Measurements from ENCODE around the gene SARM1. TPM values are rescaled to one million over a fixed set of nuclear protein-coding genes. Genes with fewer than 3 reads are reported as not detected.

Gene SARM1
- total RNA-seq, 1 experiment from 2014 or later: 32.8 TPM

DNA sequence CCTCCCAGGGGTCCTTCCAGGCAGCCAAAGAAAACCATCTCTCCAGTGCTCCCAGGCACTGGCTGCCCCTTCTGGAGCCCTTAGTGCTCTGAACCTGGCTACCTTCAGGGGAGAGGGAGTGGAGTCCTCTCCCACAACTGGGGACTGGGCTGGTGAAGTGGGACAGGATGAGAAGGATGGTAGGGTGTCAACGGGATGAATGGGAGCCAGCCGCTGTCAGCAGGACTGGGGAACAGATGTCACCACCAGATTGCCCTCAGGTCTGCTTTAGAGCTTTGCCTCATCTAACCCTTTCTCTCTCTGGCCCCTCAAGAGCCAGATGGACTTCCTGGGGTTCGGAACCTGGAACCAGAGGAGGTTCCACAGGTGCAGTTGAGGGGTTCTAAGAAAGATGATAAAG is 6.0 kb upstream of the SARM1 start:
- no peaks in the 10 kb centered on the region for H3K27me3 ChIP-seq (replicated peaks; ENCODE audit: control insufficient read depth, insufficient read depth, low read length)
- Mint-ChIP-seq H3K27ac (ENCODE audit: unreplicated experiment) (no peak overlapping the region), H3K27me3 (ENCODE audit: insufficient read depth, unreplicated experiment) (no peaks in the 10 kb centered on the region), H3K4me1 (ENCODE audit: low read depth, unreplicated experiment) (peaks cover 34% of the 10 kb centered on the region), H3K4me3 (ENCODE audit: unreplicated experiment) (no peak overlapping the region), H3K36me3 (ENCODE audit: insufficient read depth, unreplicated experiment) (peaks cover 71% of the 10 kb centered on the region), H3K9me3 (ENCODE audit: unreplicated experiment) (no peaks in the 10 kb centered on the region)
- H3K4me3 ChIP-seq (ENCODE audit: low read depth, low read length): no peak overlapping the region
- CTCF ChIA-PET: interaction anchor here (6.0 kb wide), 1 partner anchor 8 kb away, joined by 45 read pairs; the partner anchor contains the start of gene POLDIP2
- POLR2A ChIA-PET: interaction anchor here (2.3 to 3.2 kb wide), 2 partner anchors 8 to 30 kb away, joined by 12 to 44 read pairs; partner anchors contain the start of genes IFT20, POLDIP2 and TNFAIP1
- H3K4me1 ChIP-seq: peaks cover 35% of the 10 kb centered on the region
- TF ChIP-seq, protein P1, sequence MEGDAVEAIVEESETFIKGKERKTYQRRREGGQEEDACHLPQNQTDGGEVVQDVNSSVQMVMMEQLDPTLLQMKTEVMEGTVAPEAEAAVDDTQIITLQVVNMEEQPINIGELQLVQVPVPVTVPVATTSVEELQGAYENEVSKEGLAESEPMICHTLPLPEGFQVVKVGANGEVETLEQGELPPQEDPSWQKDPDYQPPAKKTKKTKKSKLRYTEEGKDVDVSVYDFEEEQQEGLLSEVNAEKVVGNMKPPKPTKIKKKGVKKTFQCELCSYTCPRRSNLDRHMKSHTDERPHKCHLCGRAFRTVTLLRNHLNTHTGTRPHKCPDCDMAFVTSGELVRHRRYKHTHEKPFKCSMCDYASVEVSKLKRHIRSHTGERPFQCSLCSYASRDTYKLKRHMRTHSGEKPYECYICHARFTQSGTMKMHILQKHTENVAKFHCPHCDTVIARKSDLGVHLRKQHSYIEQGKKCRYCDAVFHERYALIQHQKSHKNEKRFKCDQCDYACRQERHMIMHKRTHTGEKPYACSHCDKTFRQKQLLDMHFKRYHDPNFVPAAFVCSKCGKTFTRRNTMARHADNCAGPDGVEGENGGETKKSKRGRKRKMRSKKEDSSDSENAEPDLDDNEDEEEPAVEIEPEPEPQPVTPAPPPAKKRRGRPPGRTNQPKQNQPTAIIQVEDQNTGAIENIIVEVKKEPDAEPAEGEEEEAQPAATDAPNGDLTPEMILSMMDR (IDR thresholded peaks at IDR 0.05; ENCODE audit: insufficient read depth in 1 of 2, low read depth in 1 of 2, low read length in 1 of 2, severe bottlenecking in 1 of 2, unreplicated experiment in 1 of 2): no peak
- no peaks in the 10 kb centered on the region for H3K9me3 ChIP-seq
- BruUV-seq (replicated peaks): no TSS peak
- no peak for DNase-seq
- H3K36me3 ChIP-seq (ENCODE audit: control insufficient read depth, insufficient read depth, low read length): peaks cover 23% of the 10 kb centered on the region
- intact Hi-C loops (cut with micrococcal nuclease; ENCODE audit: unreplicated experiment): loop anchor here (10.0 kb wide), 1 partner anchor 179 kb away; no protein-coding TSS in a partner anchor

DNA sequence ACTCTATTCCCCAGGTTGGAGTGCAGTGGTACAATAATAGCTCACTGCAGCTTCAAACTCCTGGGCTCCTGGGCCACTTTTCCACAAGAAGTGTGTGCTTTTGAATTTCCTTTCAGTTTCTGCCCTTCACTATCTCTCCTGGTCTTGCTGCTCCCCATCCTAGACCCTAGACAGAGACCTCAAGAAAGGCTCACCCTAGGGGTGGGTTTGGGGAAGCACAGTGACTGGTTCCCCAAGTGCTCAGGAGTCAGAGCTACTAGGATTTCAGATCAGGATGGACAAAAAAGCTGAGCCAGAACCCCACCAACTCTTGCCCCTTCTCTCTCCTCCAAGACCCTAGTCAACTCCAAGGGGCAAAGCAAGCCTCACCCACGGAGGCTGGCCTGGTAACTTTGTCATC is 4.9 kb upstream of the SARM1 start:
- no TSS peak for BruUV-seq (replicated peaks)
- Mint-ChIP-seq H3K27me3 (ENCODE audit: insufficient read depth, unreplicated experiment) (no peaks in the 10 kb centered on the region), H3K4me3 (ENCODE audit: unreplicated experiment) (no peak overlapping the region), H3K27ac (ENCODE audit: unreplicated experiment) (peak overlapping the region; percentile 88), H3K4me1 (ENCODE audit: low read depth, unreplicated experiment) (peaks cover 42% of the 10 kb centered on the region), H3K9me3 (ENCODE audit: unreplicated experiment) (no peaks in the 10 kb centered on the region), H3K36me3 (ENCODE audit: insufficient read depth, unreplicated experiment) (peaks cover 66% of the 10 kb centered on the region)
- Histone ChIP-seq H3K4me1 (peaks cover 42% of the 10 kb centered on the region), H3K4me3 (ENCODE audit: low read depth, low read length) (no peak overlapping the region), H3K9me3 (no peaks in the 10 kb centered on the region), H3K27me3 (replicated peaks; ENCODE audit: control insufficient read depth, insufficient read depth, low read length) (no peaks in the 10 kb centered on the region), H3K36me3 (ENCODE audit: control insufficient read depth, insufficient read depth, low read length) (peaks cover 17% of the 10 kb centered on the region)
- intact Hi-C loops (cut with micrococcal nuclease; ENCODE audit: unreplicated experiment): loop anchor here (10.0 kb wide), 1 partner anchor 178 kb away; no protein-coding TSS in a partner anchor
- CTCF ChIA-PET: interaction anchor here (1.0 to 6.0 kb wide), 8 partner anchors 9 to 106 kb away, joined by 3 to 45 read pairs (median 4); partner anchors contain the start of genes IFT20, POLDIP2 and TNFAIP1
- POLR2A ChIA-PET: interaction anchor here (0.6 to 3.2 kb wide), 4 partner anchors 9 to 205 kb away, joined by 3 to 44 read pairs (median 8); partner anchors contain the start of genes IFT20, PIGS, POLDIP2 and TNFAIP1
- peak in 1 of 2 experiments; percentile 46 for DNase-seq
- TF ChIP-seq, protein P1 (IDR thresholded peaks at IDR 0.05; ENCODE audit: insufficient read depth in 1 of 2, low read depth in 1 of 2, low read length in 1 of 2, severe bottlenecking in 1 of 2, unreplicated experiment in 1 of 2): peak; percentile 10 to 31

DNA sequence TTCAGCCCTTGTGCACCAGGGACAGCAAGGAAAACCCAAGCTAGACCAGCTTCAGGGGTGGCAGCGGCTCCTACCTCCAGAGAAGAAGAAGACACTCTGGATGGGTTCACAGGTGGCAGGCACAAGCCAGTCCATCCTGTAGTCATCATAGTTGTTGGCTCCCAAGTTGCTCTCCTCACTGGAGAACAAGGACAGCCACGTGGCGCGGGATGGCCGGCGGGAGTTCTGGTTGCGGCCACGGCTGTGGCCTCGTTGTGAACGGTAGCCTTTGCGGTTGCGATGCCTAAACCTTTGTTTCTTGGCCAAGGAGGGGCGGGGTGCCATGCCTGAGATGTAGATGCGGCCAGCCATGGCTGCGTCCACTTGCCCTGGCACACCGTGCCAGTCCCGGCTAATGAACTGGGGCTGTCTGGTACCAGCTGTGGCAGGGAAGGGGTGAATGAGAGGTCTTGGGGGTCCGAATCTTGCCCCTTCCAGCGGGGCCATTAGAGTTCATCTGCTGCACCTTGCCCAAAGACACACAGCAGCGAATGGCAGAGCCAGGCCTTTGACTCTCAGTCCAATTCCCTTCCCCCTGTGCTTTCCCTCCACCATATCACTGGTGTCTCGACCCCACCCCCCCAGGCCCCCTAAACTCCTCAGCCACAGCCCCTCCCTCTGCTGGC is 3.7 kb upstream of the SARM1 start:
- peaks cover 63% of the 10 kb centered on the region for H3K36me3 Mint-ChIP-seq (ENCODE audit: insufficient read depth, unreplicated experiment)
- peaks cover 46% of the 10 kb centered on the region for H3K4me1 ChIP-seq
- no peak for DNase-seq
- peaks cover 17% of the 10 kb centered on the region for H3K36me3 ChIP-seq (ENCODE audit: control insufficient read depth, insufficient read depth, low read length)
- no peaks in the 10 kb centered on the region for H3K9me3 ChIP-seq
- BruUV-seq (replicated peaks): no TSS peak
- H3K27me3 ChIP-seq (replicated peaks; ENCODE audit: control insufficient read depth, insufficient read depth, low read length): no peaks in the 10 kb centered on the region
- no peak overlapping the region for H3K4me3 ChIP-seq (ENCODE audit: low read depth, low read length)
- peak overlapping the region; percentile 88 for H3K27ac Mint-ChIP-seq (ENCODE audit: unreplicated experiment)
- peak overlapping the region; percentile 75 for H3K4me3 Mint-ChIP-seq (ENCODE audit: unreplicated experiment)
- H3K27me3 Mint-ChIP-seq (ENCODE audit: insufficient read depth, unreplicated experiment): no peaks in the 10 kb centered on the region
- H3K9me3 Mint-ChIP-seq (ENCODE audit: unreplicated experiment): no peaks in the 10 kb centered on the region
- ChIA-PET POLR2A (interaction anchor here (0.9 to 4.7 kb wide), 8 partner anchors 10 to 140 kb away, joined by 3 to 87 read pairs (median 8); partner anchors contain the start of genes IFT20, POLDIP2 and TNFAIP1), CTCF (interaction anchor here (0.5 to 6.0 kb wide), 13 partner anchors 10 to 166 kb away, joined by 3 to 45 read pairs (median 5); partner anchors contain the start of genes IFT20, POLDIP2 and TNFAIP1)
- TF ChIP-seq, protein P1 (IDR thresholded peaks at IDR 0.05; ENCODE audit: insufficient read depth in 1 of 2, low read depth in 1 of 2, low read length in 1 of 2, severe bottlenecking in 1 of 2, unreplicated experiment in 1 of 2): peak in 1 of 2 experiments; percentile 7
- intact Hi-C loops (cut with micrococcal nuclease; ENCODE audit: unreplicated experiment): loop anchor here (1.0 to 10.0 kb wide), 3 partner anchors 9 to 177 kb away; partner anchors contain the start of gene SLC46A1
- H3K4me1 Mint-ChIP-seq (ENCODE audit: low read depth, unreplicated experiment): peaks cover 45% of the 10 kb centered on the region
